Measurements from ENCODE around the gene RASSF1.

- no peak for TF ChIP-seq MAX (IDR thresholded peaks at IDR 0.05)
- no peak for TF ChIP-seq KDM1A (IDR thresholded peaks at IDR 0.05; ENCODE audit: borderline replicate concordance, low read length)
- TF ChIP-seq EP300 (IDR thresholded peaks at IDR 0.05; ENCODE audit: borderline replicate concordance in 1 of 2, low read depth in 2 of 2, low read length in 2 of 2) = no peak
- no peak for TF ChIP-seq CTCF (IDR thresholded peaks at IDR 0.05; ENCODE audit: control extremely low read depth in 1 of 3, insufficient read depth in 1 of 3, low read depth in 1 of 3, low read length in 3 of 3)
- no peak for TF ChIP-seq RAD21 (IDR thresholded peaks at IDR 0.05 in 1 of 2, conservative IDR thresholded peaks at IDR 0.05 in 1 of 2; ENCODE audit: low read depth in 2 of 2, low read length in 2 of 2)
Observed at GRCh38 chr3:50302095-50303012, 38.3 kb downstream of the RASSF1 start.

All from H1 (cell line).